ENCODE measurements around the gene SENP7.
"Not testable (repeated sequence)": the region's sequence is repeated elsewhere in the genome, so short reads cannot be mapped to it uniquely, and the experiment has no call there.

Gene SENP7

GRCh38 chr3:101512646-101513418 lies at the start of gene SENP7:
Gene SENP7 (minus strand): TSS chr3:101513212. CDS start chr3:101513130, 82 bp downstream.
- DNase-seq (ENCODE audit: low read depth) = peak; percentile 42

- DNase-seq (ENCODE audit: low read depth) = peak; percentile 62
These were observed 48.8 kb upstream of the SENP7 start, which contains the start of gene TRMT10C for GRCh38 chr3:101561630-101562328. Gene TRMT10C (plus strand): TSS chr3:101561868. CDS start chr3:101564782, 2,914 bp downstream.

GRCh38 chr3:101556064-101556463 lies 43.1 kb upstream of the SENP7 start:
- no peak for DNase-seq (ENCODE audit: low read depth)

GRCh38 chr3:101553381-101553780 lies 40.4 kb upstream of the SENP7 start:
- DNase-seq (ENCODE audit: low read depth) = not testable (repeated sequence)

GRCh38 chr3:101551359-101552081 lies 38.5 kb upstream of the SENP7 start:
- DNase-seq (ENCODE audit: low read depth) = not testable (repeated sequence)

GRCh38 chr3:101549473-101549872 lies 36.5 kb upstream of the SENP7 start:
- DNase-seq (ENCODE audit: low read depth) = no peak

- DNase-seq (ENCODE audit: low read depth) = no peak
These were observed 35.6 kb upstream of the SENP7 start for GRCh38 chr3:101548527-101549105.

GRCh38 chr3:101544161-101544850 lies 31.3 kb upstream of the SENP7 start:
- DNase-seq (ENCODE audit: low read depth) = no peak

- DNase-seq (ENCODE audit: low read depth) = no peak
These were observed 29.9 kb upstream of the SENP7 start for GRCh38 chr3:101542957-101543356.

GRCh38 chr3:101536955-101537354 lies 23.9 kb upstream of the SENP7 start:
- not testable (repeated sequence) for DNase-seq (ENCODE audit: low read depth)

GRCh38 chr3:101536266-101536665 lies 23.3 kb upstream of the SENP7 start:
- no peak for DNase-seq (ENCODE audit: low read depth)

- no peak for DNase-seq (ENCODE audit: low read depth)
These were observed 22.2 kb upstream of the SENP7 start for GRCh38 chr3:101535221-101535620.

GRCh38 chr3:101533603-101533968 lies 20.6 kb upstream of the SENP7 start:
- no peak for DNase-seq (ENCODE audit: low read depth)

- DNase-seq (ENCODE audit: low read depth) = no peak
These were observed 20.0 kb upstream of the SENP7 start for GRCh38 chr3:101532783-101533602.

GRCh38 chr3:101531473-101532086 lies 18.6 kb upstream of the SENP7 start:
- no peak for DNase-seq (ENCODE audit: low read depth)

- DNase-seq (ENCODE audit: low read depth) = no peak
These were observed 17.7 kb upstream of the SENP7 start for GRCh38 chr3:101530686-101531047.

GRCh38 chr3:101529816-101530685 lies 17.0 kb upstream of the SENP7 start:
- peak; percentile 81 for DNase-seq (ENCODE audit: low read depth)

- DNase-seq (ENCODE audit: low read depth) = no peak
These were observed 14.9 kb upstream of the SENP7 start for GRCh38 chr3:101527906-101528305.

GRCh38 chr3:101527441-101527840 lies 14.4 kb upstream of the SENP7 start:
- DNase-seq (ENCODE audit: low read depth) = no peak
